Adrenal gland (tissue), 5 donors: ENCODE measurements around the gene KLF16.
"Not testable (repeated sequence)": the region's sequence is repeated elsewhere in the genome, so short reads cannot be mapped to it uniquely, and the experiment has no call there.

ENCODE experiments used
- CTCF ChIP-seq, 6 experiments: fragments of 450-650 bp in 4 of 6; fragments of 200-600 bp in 2 of 6; sonication (generic) in 1 of 6; IDR thresholded peaks; 1 replicate in 5 of 6; 2 replicates in 1 of 6; pipeline versions ENCODE4 v1.5.1 to v1.8.0; 2016 to 2021; ENCODE audit warnings: antibody characterized with exemption in 6 of 6, mild to moderate bottlenecking in 2 of 6, moderate library complexity in 1 of 6
- POLR2A ChIP-seq, 2 donors: fragments of 450-650 bp; IDR thresholded peaks; one replicate each; pipeline ENCODE4 v1.6.1; 2017; ENCODE audit warnings: antibody characterized with exemption in 2 of 2, mild to moderate bottlenecking in 2 of 2, moderate library complexity in 1 of 2
- donor health status: DM: no; HTN: no; CAD: no.

- not testable (repeated sequence) for TF ChIP-seq POLR2A, CTCF (IDR thresholded peaks at IDR 0.05)
Measured at GRCh38 chr19:1878583-1878982, 15.2 kb upstream of the KLF16 start.
